MM.1S (cell line): ENCODE results near the gene NPY.

ENCODE experiments used
- DNase-seq: peaks from one replicate; pipeline ENCODE4 v3.0.0-alpha.2; 2015
- H2AFZ ChIP-seq: fragments of 300-600 bp; sonication (generic); 2 replicates; pipeline ENCODE4 v1.6.0; 2016; ENCODE audit warnings: antibody characterized with exemption, low read length
- H3F3A ChIP-seq: fragments of 300-600 bp; sonication (generic); 2 replicates; pipeline ENCODE4 v1.6.1; 2016; ENCODE audit warnings: mild to moderate bottlenecking, antibody characterized with exemption, low read length, moderate library complexity, mixed read lengths; ENCODE audit not compliant: insufficient read depth
- H3K27ac ChIP-seq: fragments of 300-600 bp; sonication (generic); 2 replicates; pipeline ENCODE4 v1.5.1; 2016; ENCODE audit warnings: mild to moderate bottlenecking, low read length
- H3K27me3 ChIP-seq: fragments of 300-600 bp; sonication (generic); replicated peaks from 2 replicates; pipeline ENCODE4 v1.6.0; 2016; ENCODE audit warnings: low read length; ENCODE audit not compliant: insufficient read depth
- H3K36me3 ChIP-seq: fragments of 300-600 bp; sonication (generic); replicated peaks from 2 replicates; pipeline ENCODE4 v1.6.1; 2016; ENCODE audit warnings: mild to moderate bottlenecking, low read length, mixed read lengths; ENCODE audit not compliant: insufficient read depth
- H3K4me1 ChIP-seq: fragments of 300-600 bp; sonication (generic); 2 replicates; pipeline ENCODE4 v1.6.1; 2016; ENCODE audit warnings: low read length, mixed read lengths
- H3K4me2 ChIP-seq: fragments of 300-600 bp; sonication (generic); 2 replicates; pipeline ENCODE4 v1.6.0; 2016; ENCODE audit warnings: low read depth, low read length
- H3K4me3 ChIP-seq: fragments of 300-600 bp; sonication (generic); 2 replicates; pipeline ENCODE4 v1.5.1; 2016; ENCODE audit warnings: low read length, mixed read lengths
- H3K79me2 ChIP-seq: fragments of 300-600 bp; sonication (generic); 2 replicates; pipeline ENCODE4 v1.6.1; 2016; ENCODE audit warnings: mixed run types, low read length, mixed read lengths
- H3K9ac ChIP-seq: fragments of 300-600 bp; sonication (generic); 2 replicates; pipeline ENCODE4 v1.6.1; 2016; ENCODE audit warnings: low read length, mixed read lengths
- H3K9me2 ChIP-seq: fragments of 300-600 bp; sonication (generic); replicated peaks from 2 replicates; pipeline ENCODE4 v1.6.1; 2016; ENCODE audit warnings: mild to moderate bottlenecking, low read length, mixed read lengths; ENCODE audit not compliant: insufficient read depth
- H3K9me3 ChIP-seq: fragments of 300-600 bp; sonication (generic); replicated peaks from 2 replicates; pipeline ENCODE4 v1.6.1; 2016; ENCODE audit warnings: mild to moderate bottlenecking, low read length, mixed read lengths; ENCODE audit not compliant: insufficient read depth
- H4K20me1 ChIP-seq: fragments of 300-600 bp; sonication (generic); 2 replicates; pipeline ENCODE4 v1.6.1; 2016; ENCODE audit warnings: mild to moderate bottlenecking, low read length, moderate library complexity, mixed read lengths; ENCODE audit not compliant: insufficient read depth
- EZH2 ChIP-seq: fragments of 300-600 bp; sonication (generic); optimal IDR thresholded peaks from 2 replicates; pipeline ENCODE3; 2017; ENCODE audit warnings: low read depth, mild to moderate bottlenecking, antibody characterized with exemption, low read length, mixed read lengths
- EZH2phosphoT487 ChIP-seq: fragments of 300-600 bp; sonication (generic); IDR thresholded peaks from 2 replicates; pipeline ENCODE4 v1.6.1; 2018; ENCODE audit warnings: antibody characterized with exemption, low read length
- TF ChIP-seq, protein P1 (sequence below): fragments of 300-600 bp; sonication (generic); IDR thresholded peaks from 2 replicates; pipeline ENCODE4 v1.5.1; 2016; ENCODE audit warnings: antibody characterized with exemption, low read length, mixed read lengths

NPY gene

DNA sequence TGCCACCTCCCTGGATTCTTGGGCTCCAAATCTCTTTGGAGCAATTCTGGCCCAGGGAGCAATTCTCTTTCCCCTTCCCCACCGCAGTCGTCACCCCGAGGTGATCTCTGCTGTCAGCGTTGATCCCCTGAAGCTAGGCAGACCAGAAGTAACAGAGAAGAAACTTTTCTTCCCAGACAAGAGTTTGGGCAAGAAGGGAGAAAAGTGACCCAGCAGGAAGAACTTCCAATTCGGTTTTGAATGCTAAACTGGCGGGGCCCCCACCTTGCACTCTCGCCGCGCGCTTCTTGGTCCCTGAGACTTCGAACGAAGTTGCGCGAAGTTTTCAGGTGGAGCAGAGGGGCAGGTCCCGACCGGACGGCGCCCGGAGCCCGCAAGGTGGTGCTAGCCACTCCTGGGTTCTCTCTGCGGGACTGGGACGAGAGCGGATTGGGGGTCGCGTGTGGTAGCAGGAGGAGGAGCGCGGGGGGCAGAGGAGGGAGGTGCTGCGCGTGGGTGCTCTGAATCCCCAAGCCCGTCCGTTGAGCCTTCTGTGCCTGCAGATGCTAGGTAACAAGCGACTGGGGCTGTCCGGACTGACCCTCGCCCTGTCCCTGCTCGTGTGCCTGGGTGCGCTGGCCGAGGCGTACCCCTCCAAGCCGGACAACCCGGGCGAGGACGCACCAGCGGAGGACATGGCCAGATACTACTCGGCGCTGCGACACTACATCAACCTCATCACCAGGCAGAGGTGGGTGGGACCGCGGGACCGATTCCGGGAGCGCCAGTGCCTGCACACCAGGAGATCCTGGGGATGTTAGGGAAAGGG lies 913 bp downstream of the NPY start:
- Histone ChIP-seq H3K9ac (no peak overlapping the region), H3K4me1 (no peaks in the 10 kb centered on the region), H3K27me3 (0 out of 2 replicates have a peak, but pooled peaks cover 9% of the 10 kb centered on the region), H2AFZ (peak overlapping the region; percentile 49; the same call in 1 of the 2 replicates), H3F3A (no peaks in the 10 kb centered on the region), H3K4me2 (peak overlapping the region; percentile 59; the same call in 1 of the 2 replicates), H3K9me2 (no peaks in the 10 kb centered on the region), H3K27ac (no peak overlapping the region), H3K36me3 (no peaks in the 10 kb centered on the region), H3K79me2 (no peaks in the 10 kb centered on the region), H3K4me3 (peak overlapping the region; percentile 33; the same call in 1 of the 2 replicates), H4K20me1 (no peaks in the 10 kb centered on the region), H3K9me3 (no peaks in the 10 kb centered on the region)
- DNase-seq, result no peak
- TF ChIP-seq EZH2phosphoT487 (no peak), EZH2 (no peak)
- TF ChIP-seq, protein P1, sequence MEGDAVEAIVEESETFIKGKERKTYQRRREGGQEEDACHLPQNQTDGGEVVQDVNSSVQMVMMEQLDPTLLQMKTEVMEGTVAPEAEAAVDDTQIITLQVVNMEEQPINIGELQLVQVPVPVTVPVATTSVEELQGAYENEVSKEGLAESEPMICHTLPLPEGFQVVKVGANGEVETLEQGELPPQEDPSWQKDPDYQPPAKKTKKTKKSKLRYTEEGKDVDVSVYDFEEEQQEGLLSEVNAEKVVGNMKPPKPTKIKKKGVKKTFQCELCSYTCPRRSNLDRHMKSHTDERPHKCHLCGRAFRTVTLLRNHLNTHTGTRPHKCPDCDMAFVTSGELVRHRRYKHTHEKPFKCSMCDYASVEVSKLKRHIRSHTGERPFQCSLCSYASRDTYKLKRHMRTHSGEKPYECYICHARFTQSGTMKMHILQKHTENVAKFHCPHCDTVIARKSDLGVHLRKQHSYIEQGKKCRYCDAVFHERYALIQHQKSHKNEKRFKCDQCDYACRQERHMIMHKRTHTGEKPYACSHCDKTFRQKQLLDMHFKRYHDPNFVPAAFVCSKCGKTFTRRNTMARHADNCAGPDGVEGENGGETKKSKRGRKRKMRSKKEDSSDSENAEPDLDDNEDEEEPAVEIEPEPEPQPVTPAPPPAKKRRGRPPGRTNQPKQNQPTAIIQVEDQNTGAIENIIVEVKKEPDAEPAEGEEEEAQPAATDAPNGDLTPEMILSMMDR, result no peak

- peak; percentile 86 for DNase-seq
- H3F3A ChIP-seq, result no peaks in the 10 kb centered on the region
- no peak overlapping the region for H3K4me2 ChIP-seq
- TF ChIP-seq EZH2phosphoT487 (no peak), EZH2 (no peak)
- TF ChIP-seq, protein P1, result peak; percentile 67
- 0 out of 2 replicates have a peak, but pooled peaks cover 1% of the 10 kb centered on the region for H3K27me3 ChIP-seq
- H2AFZ ChIP-seq, result 0 out of 2 replicates have a peak overlapping the region, but pooled peaks have one; percentile 17
- H3K9me2 ChIP-seq, result no peaks in the 10 kb centered on the region
- no peak overlapping the region for H3K4me3 ChIP-seq
- no peaks in the 10 kb centered on the region for H3K79me2 ChIP-seq
- no peak overlapping the region for H3K9ac ChIP-seq
- no peaks in the 10 kb centered on the region for H3K4me1 ChIP-seq
- H4K20me1 ChIP-seq, result no peaks in the 10 kb centered on the region
- H3K9me3 ChIP-seq, result no peaks in the 10 kb centered on the region
- no peaks in the 10 kb centered on the region for H3K36me3 ChIP-seq
- no peak overlapping the region for H3K27ac ChIP-seq
Measured at GRCh38 chr7:24290004-24290641, 6.1 kb downstream of the NPY start.

DNA sequence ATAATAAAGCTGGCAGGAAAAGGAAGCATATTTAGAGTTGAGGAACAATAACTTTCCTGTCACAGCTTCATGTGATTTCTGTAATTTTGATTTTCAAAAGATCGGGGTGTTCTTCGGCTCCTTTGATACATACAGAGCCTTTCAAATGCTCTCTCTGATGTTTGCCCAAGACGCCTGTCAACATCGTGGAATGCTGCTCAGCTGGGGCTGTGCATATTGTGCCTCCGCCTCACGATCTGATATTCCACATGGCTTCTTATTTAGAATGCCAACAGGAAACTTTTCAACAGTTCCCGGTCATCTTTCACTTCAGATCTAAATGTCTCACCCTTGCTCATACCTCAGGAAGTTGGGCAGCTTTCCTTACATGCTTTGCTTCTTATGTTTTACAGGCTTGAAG lies 7.3 kb downstream of the NPY start:
- Histone ChIP-seq H3K4me1 (no peaks in the 10 kb centered on the region), H4K20me1 (no peaks in the 10 kb centered on the region), H3K27ac (no peak overlapping the region), H3F3A (no peaks in the 10 kb centered on the region), H3K36me3 (no peaks in the 10 kb centered on the region), H3K9me3 (no peaks in the 10 kb centered on the region), H3K4me2 (no peak overlapping the region), H3K79me2 (no peaks in the 10 kb centered on the region), H2AFZ (no peak overlapping the region), H3K9me2 (no peaks in the 10 kb centered on the region), H3K27me3 (no peaks in the 10 kb centered on the region), H3K9ac (no peak overlapping the region), H3K4me3 (no peak overlapping the region)
- TF ChIP-seq EZH2 (no peak), EZH2phosphoT487 (no peak)
- TF ChIP-seq, protein P1, result no peak
- no peak for DNase-seq
